Fibroblast of lung (primary cell): ENCODE measurements around the gene ATXN7L3. TPM values are rescaled to one million over a fixed set of nuclear protein-coding genes. Genes with fewer than 3 reads are reported as not detected.

Source experiments
- DNase-seq, 2 donors: peaks; one replicate each; pipeline versions ENCODE4 v3.0.0 to v3.0.0-alpha.2; 2010; ENCODE audit warnings: low read depth in 2 of 2
- H2AFZ ChIP-seq: 2 replicates; pipeline ENCODE4 v1.5.1; 2012; ENCODE audit warnings: low read length, control low read depth, inconsistent platforms
- H3K27ac ChIP-seq: 2 replicates; pipeline ENCODE4 v1.5.1; 2011; ENCODE audit warnings: low read length, control low read depth; ENCODE audit not compliant: insufficient read depth
- H3K27me3 ChIP-seq: 2 replicates; pipeline ENCODE4 v1.5.1; 2011; ENCODE audit warnings: mild to moderate bottlenecking, low read length; ENCODE audit not compliant: control insufficient read depth, insufficient read depth
- H3K36me3 ChIP-seq: 2 replicates; pipeline ENCODE4 v1.5.1; 2011; ENCODE audit warnings: low read length; ENCODE audit not compliant: control insufficient read depth, insufficient read depth
- H3K4me1 ChIP-seq: 2 replicates; pipeline ENCODE4 v1.5.1; 2011; ENCODE audit warnings: low read length; ENCODE audit not compliant: control insufficient read depth, insufficient read depth; ENCODE audit errors: extremely low read depth
- H3K4me2 ChIP-seq: 2 replicates; pipeline ENCODE4 v1.5.1; 2011; ENCODE audit warnings: low read length, control low read depth; ENCODE audit not compliant: insufficient read depth; ENCODE audit errors: extremely low read depth
- H3K4me3 ChIP-seq, 4 experiments: fragments of 200-600 bp in 1 of 4; sonication (generic) in 1 of 4; replicated peaks in 1 of 4; 2 replicates each; pipeline ENCODE4 v1.5.1; 2011 to 2016; ENCODE audit warnings: low read length in 4 of 4, low read depth in 3 of 4, mild to moderate bottlenecking in 3 of 4, control low read depth in 2 of 4, inconsistent platforms in 1 of 4, mixed read lengths in 1 of 4; ENCODE audit not compliant: insufficient read depth in 1 of 4; ENCODE audit errors: control extremely low read depth in 1 of 4
- H3K79me2 ChIP-seq: 2 replicates; pipeline ENCODE4 v1.5.1; 2012; ENCODE audit warnings: mild to moderate bottlenecking, low read length, inconsistent platforms; ENCODE audit not compliant: control insufficient read depth, insufficient read depth
- H3K9ac ChIP-seq: 2 replicates; pipeline ENCODE4 v1.5.1; 2011; ENCODE audit warnings: mild to moderate bottlenecking, low read length, control low read depth; ENCODE audit not compliant: insufficient read depth
- H3K9me3 ChIP-seq: 2 replicates; pipeline ENCODE4 v1.5.1; 2012; ENCODE audit warnings: low read depth, low read length; ENCODE audit not compliant: control insufficient read depth, insufficient read depth
- H4K20me1 ChIP-seq: 2 replicates; pipeline ENCODE4 v1.5.1; 2011; ENCODE audit warnings: low read length; ENCODE audit not compliant: control insufficient read depth, insufficient read depth; ENCODE audit errors: extremely low read depth
- EZH2 ChIP-seq: IDR thresholded peaks from 2 replicates; pipeline ENCODE4 v1.5.1; 2012; ENCODE audit warnings: low read length, control low read depth, mild to moderate bottlenecking; ENCODE audit errors: missing control alignments
- polyA plus RNA-seq, 2 donors: library from polyadenylated mRNA; depleted of rRNA in 1 of 2; stranded (reverse) in 1 of 2; unstranded in 1 of 2; fragments of >200 nt; gene quantifications; 2 replicates each; pipeline ENCODE4 v1.2.1, GENCODE V29; 2011 to 2012; ENCODE audit warnings: missing spikeins in 1 of 2
- total RNA-seq: library from RNA; depleted of rRNA; stranded (reverse); fragments of >200 nt; gene quantifications from 2 replicates; pipeline ENCODE4 v1.2.1, GENCODE V29; 2014
- TF ChIP-seq, protein P1 (sequence below), 2 donors: IDR thresholded peaks in 1 of 2; conservative IDR thresholded peaks in 1 of 2; 1 replicate in 1 of 2; 2 replicates in 1 of 2; pipeline ENCODE4 v1.5.1; 2011 to 2012; ENCODE audit warnings: low read length in 2 of 2, control low read depth in 1 of 2, inconsistent platforms in 1 of 2, low read depth in 1 of 2, mild to moderate bottlenecking in 1 of 2

Gene ATXN7L3
- total and polyA plus RNA-seq, 2 donors (not counting 1 experiment from before 2014, with no cell fraction given) = 34.8 to 36.5 TPM

DNA sequence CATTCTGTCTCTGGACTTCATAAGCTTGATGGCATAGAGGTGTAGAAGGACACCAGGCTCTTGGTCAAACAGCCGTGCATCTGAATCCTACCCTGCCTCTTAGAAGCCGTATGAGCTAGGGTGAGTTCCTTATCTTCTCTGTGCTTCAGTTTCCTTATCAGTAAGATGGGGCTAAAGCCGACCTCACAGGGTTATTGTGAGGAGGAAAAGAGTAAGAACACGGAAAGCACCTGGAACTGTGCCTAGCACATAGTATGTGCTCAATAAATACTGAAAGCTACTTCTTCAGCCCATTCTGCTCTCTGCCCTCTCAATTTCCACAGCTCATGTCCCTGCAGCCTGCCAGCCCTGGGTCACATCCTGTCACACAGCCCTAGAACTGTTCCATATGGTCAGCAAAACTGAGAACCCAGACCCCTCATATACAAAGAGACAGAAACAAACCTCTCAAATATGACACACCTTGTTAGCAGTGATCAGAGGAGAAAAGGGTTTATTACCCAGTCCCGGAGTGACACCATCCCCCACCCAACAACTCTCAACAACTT, 36.8 kb upstream of the ATXN7L3 start:
- no peaks in the 10 kb centered on the region for H3K27me3 ChIP-seq

DNA sequence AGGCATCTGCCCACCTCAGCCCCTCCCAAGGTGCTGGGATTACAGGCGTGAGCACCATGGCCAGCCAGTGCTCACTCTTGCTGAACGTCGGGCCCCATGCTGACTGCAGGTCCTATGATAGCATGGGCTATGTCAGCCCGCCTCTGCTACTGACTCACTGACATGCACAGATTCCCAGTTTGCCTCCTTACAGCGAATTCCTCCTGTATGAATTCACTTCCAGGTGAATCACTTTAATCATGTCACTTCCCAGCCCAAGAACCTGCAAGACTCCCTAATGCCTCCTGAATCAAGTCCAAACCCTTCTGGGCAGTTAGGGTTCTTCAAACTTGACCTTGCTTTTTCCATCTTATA, 35.9 kb upstream of the ATXN7L3 start:
- Histone ChIP-seq H3K27ac (no peak overlapping the region), H3K36me3 (no peaks in the 10 kb centered on the region), H2AFZ (no peak overlapping the region), H3K4me3 (no peak overlapping the region), H3K9ac (no peak overlapping the region), H3K4me2 (no peak overlapping the region), H4K20me1 (no peaks in the 10 kb centered on the region), H3K9me3 (no peaks in the 10 kb centered on the region), H3K4me1 (no peaks in the 10 kb centered on the region), H3K27me3 (no peaks in the 10 kb centered on the region), H3K79me2 (no peaks in the 10 kb centered on the region)
- peak in 1 of 2 donors; percentile 86 for DNase-seq
- TF ChIP-seq EZH2 = no peak
- TF ChIP-seq, protein P1, sequence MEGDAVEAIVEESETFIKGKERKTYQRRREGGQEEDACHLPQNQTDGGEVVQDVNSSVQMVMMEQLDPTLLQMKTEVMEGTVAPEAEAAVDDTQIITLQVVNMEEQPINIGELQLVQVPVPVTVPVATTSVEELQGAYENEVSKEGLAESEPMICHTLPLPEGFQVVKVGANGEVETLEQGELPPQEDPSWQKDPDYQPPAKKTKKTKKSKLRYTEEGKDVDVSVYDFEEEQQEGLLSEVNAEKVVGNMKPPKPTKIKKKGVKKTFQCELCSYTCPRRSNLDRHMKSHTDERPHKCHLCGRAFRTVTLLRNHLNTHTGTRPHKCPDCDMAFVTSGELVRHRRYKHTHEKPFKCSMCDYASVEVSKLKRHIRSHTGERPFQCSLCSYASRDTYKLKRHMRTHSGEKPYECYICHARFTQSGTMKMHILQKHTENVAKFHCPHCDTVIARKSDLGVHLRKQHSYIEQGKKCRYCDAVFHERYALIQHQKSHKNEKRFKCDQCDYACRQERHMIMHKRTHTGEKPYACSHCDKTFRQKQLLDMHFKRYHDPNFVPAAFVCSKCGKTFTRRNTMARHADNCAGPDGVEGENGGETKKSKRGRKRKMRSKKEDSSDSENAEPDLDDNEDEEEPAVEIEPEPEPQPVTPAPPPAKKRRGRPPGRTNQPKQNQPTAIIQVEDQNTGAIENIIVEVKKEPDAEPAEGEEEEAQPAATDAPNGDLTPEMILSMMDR (conservative IDR thresholded peaks at IDR 0.05 in 1 of 2, IDR thresholded peaks at IDR 0.05 in 1 of 2; ENCODE audit: low read depth in 1 of 2, low read length in 2 of 2) = no peak

More for the DNA sequence above, 36.8 kb upstream of the ATXN7L3 start:
- Histone ChIP-seq H3K36me3 (no peaks in the 10 kb centered on the region), H3K9ac (no peak overlapping the region), H2AFZ (no peak overlapping the region), H3K4me2 (no peak overlapping the region), H3K9me3 (no peaks in the 10 kb centered on the region), H3K4me3 (no peak overlapping the region), H4K20me1 (no peaks in the 10 kb centered on the region), H3K79me2 (no peaks in the 10 kb centered on the region), H3K27ac (no peak overlapping the region), H3K4me1 (no peaks in the 10 kb centered on the region)
- TF ChIP-seq, protein P1 (conservative IDR thresholded peaks at IDR 0.05 in 1 of 2, IDR thresholded peaks at IDR 0.05 in 1 of 2; ENCODE audit: low read depth in 1 of 2, low read length in 2 of 2) = no peak
- no peak for TF ChIP-seq EZH2
- no peak for DNase-seq

DNA sequence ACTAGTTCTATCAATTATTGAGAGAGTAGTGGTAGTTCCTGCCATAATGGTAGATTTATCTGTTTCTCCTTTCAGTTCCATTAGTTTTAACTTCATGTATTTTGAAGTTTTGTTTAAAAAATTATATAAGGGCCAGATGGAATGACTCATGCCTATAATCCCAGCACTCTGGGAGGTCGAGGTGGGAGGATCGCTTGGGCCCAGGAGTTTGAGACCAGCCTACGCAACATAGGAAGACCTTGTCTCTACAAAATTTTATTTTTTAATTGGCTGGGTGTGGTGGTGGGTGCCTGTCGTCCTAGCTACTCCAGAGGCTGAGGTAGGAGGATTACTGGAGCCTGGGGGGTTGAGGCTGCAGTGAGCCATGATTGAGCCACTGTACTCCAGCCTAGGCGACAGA, 33.9 kb upstream of the ATXN7L3 start:
- Histone ChIP-seq H3K27ac (no peak overlapping the region), H3K79me2 (no peaks in the 10 kb centered on the region), H3K4me3 (no peak overlapping the region), H3K36me3 (no peaks in the 10 kb centered on the region), H3K9ac (no peak overlapping the region), H2AFZ (no peak overlapping the region), H3K9me3 (no peaks in the 10 kb centered on the region), H3K27me3 (no peaks in the 10 kb centered on the region), H4K20me1 (no peaks in the 10 kb centered on the region), H3K4me2 (no peak overlapping the region), H3K4me1 (no peaks in the 10 kb centered on the region)
- DNase-seq = no peak
- TF ChIP-seq, protein P1 (conservative IDR thresholded peaks at IDR 0.05 in 1 of 2, IDR thresholded peaks at IDR 0.05 in 1 of 2; ENCODE audit: low read depth in 1 of 2, low read length in 2 of 2) = no peak
- TF ChIP-seq EZH2 = no peak
